Activated CD8-positive, alpha-beta memory T cell treated with anti-CD3 and anti-CD28 coated beads for 36 hours (primary cell): ENCODE results near the gene ADGRE3. TPM values are rescaled to one million over a fixed set of nuclear protein-coding genes. Genes with fewer than 3 reads are reported as not detected.
"Not testable (repeated sequence)": the region's sequence is repeated elsewhere in the genome, so short reads cannot be mapped to it uniquely, and the experiment has no call there.

ENCODE experiments used
- CTCF ChIA-PET: fragments of 350-600 bp; sonication (Branson Sonifier 250); formaldehyde crosslinking; loops from one replicate; lab custom pipeline; 2021; ENCODE audit warnings: antibody characterized with exemption; lab: Charles Lee
- POLR2A ChIA-PET: fragments of 350-600 bp; sonication (Branson Sonifier 250); formaldehyde crosslinking; loops from one replicate; lab custom pipeline; 2021; ENCODE audit warnings: antibody characterized with exemption; lab: Charles Lee
- total RNA-seq, 2 experiments: library from RNA; stranded (reverse); gene quantifications; one replicate each; pipeline ENCODE4 v1.2.3, GENCODE V29; 2021

Gene ADGRE3
- total RNA-seq, 2 experiments from 2014 or later = not detected

GRCh38 chr19:14613399-14614098 is 61.1 kb downstream of the ADGRE3 start:
- POLR2A ChIA-PET = not testable (repeated sequence)
- CTCF ChIA-PET = interaction anchor here (0.7 kb wide), 1 partner anchor 1247 kb away, joined by 3 read pairs; no protein-coding TSS in a partner anchor

- POLR2A ChIA-PET = no interaction called here
- CTCF ChIA-PET = interaction anchor here (0.7 kb wide), 1 partner anchor 1246 kb away, joined by 3 read pairs; no protein-coding TSS in a partner anchor
These were observed 62.0 kb downstream of the ADGRE3 start for GRCh38 chr19:14612657-14613056.

GRCh38 chr19:14612242-14612641 is 62.4 kb downstream of the ADGRE3 start:
- POLR2A ChIA-PET, CTCF ChIA-PET: not testable (repeated sequence)

DNA sequence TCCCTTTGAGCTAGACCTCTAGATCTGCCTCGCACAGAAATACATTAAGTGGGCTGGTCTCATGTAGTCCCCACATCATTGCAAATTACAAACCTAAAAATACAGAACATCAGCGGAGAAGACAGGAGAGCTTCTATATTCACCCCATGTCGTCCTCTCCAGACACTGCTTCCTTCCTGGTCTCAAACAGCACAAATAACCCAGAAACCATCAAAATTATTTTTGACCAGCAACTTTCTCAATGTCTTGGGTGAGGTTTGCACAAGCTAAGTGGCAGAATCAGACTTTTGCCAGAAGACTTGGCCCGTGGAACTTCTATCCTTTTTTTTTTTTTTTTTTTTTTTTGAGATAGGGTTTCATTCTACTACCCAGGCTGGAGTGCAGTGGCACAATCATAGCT is 63.6 kb downstream of the ADGRE3 start:
- CTCF ChIA-PET = no interaction called here
- POLR2A ChIA-PET = interaction anchor here (0.7 kb wide), 1 partner anchor 806 kb away, joined by 4 read pairs; no protein-coding TSS in a partner anchor

- CTCF ChIA-PET = no interaction called here
These were observed 68.0 kb downstream of the ADGRE3 start for GRCh38 chr19:14606627-14607026.

GRCh38 chr19:14603990-14604387 is 70.7 kb downstream of the ADGRE3 start:
- ChIA-PET POLR2A (no interaction called here), CTCF (interaction anchor here (0.6 kb wide), 1 partner anchor 31 kb away, joined by 4 read pairs; no protein-coding TSS in a partner anchor)

More at GRCh38 chr19:14606627-14607026, 68.0 kb downstream of the ADGRE3 start:
- POLR2A ChIA-PET = no interaction called here

DNA sequence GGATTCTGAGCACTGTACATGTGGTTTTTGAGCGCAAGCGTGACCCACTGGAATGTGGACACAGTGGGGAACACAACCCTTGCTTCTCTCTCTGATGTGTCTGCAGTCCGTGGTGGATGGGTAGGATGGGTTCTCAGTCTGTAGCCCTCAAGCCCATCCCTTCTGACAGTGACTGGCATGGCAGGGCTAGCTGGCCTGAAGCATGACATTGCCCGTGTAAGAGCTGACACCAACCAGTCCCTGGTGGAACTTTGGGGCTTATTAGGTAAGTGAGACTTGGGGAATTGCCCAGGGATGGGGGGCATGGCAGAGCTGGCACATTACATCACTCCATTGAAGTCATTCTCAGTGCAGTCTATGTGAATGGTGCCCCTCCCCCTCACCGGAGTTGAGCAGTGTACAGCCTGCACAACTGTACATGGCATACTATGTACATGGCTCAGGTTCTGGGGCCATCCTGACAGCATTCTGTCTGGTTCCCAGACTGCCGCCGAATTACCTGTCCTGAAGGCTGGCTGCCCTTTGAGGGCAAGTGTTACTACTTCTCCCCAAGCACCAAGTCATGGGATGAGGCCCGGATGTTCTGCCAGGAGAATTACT is 75.0 kb downstream of the ADGRE3 start:
- POLR2A ChIA-PET = no interaction called here
- CTCF ChIA-PET = interaction anchor here (0.9 kb wide), 1 partner anchor 43 kb away, joined by 3 read pairs; no protein-coding TSS in a partner anchor

DNA sequence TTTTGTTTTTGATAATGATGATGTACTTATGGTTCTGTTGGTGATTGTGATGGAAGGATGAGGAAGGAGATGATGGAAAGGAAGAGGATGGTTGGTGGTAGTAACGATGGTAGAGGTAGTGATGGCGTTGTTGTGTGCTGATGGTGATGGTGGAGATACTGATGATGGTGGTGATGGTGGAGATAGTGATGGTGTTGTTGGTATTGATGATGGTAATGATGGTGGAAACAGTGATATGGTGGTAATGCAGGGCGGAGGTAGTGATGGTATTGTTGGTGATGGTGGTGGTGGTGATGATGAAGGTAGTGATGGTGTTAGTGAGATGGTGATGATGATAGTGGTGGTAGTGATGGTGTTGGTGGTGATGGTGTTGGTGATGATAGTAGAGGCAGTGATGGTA is 79.1 kb downstream of the ADGRE3 start:
- ChIA-PET CTCF (interaction anchor here (0.6 kb wide), 1 partner anchor 755 kb away, joined by 4 read pairs; no protein-coding TSS in a partner anchor), POLR2A (no interaction called here)

DNA sequence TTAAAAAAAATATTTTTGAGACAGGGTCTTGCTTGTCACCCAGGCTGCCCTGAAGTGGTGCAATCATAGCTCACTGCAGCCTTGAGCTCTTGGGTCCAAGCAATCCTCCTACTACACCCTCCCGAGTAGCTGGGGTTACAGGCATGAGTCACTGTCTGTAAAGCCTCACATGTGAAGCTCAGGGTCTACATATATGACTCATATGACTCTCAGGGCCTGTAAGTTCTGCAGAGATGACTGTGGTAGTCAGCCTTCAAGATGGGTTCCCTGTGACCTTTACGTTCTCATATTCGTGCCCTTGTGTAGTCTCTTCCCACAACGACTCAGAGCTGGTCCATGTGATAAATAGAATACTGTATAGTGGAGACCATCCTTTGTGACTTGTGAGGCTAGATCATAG is 85.2 kb downstream of the ADGRE3 start:
- CTCF ChIA-PET, POLR2A ChIA-PET: not testable (repeated sequence)

DNA sequence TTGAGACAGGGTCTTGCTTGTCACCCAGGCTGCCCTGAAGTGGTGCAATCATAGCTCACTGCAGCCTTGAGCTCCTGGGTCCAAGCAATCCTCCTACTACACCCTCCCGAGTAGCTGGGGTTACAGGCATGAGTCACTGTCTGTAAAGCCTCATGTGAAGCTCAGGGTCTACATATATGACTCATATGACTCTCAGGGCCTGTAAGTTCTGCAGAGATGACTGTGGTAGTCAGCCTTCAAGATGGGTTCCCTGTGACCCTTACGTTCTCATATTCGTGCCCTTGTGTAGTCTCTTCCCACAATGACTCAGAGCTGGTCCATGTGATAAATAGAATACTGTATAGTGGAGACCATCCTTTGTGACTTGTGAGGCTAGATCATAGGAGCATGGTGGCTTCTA is 89.5 kb downstream of the ADGRE3 start:
- CTCF ChIA-PET = interaction anchor here (0.5 kb wide), 1 partner anchor 68 kb away, joined by 3 read pairs; no protein-coding TSS in a partner anchor
- POLR2A ChIA-PET = not testable (repeated sequence)

DNA sequence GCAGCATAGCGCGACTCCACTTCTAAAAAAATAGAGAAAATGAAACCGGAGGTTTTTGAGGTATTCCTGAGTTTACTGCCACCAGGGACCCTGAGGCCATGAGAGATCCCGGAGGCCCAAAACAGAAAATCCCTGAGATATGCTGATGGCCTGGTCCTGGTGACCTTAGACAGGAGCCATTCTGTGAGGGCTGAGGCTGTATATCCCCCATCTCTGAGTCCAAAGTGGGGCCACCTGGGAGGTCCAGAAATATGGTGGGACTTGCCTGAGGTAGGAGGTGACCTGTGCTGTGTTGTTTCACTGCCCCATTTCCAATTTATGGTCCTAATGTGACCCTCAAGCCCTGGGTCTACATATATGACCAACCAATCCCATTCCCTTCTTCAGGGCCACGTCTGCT is 90.3 kb downstream of the ADGRE3 start:
- POLR2A ChIA-PET, CTCF ChIA-PET: not testable (repeated sequence)

DNA sequence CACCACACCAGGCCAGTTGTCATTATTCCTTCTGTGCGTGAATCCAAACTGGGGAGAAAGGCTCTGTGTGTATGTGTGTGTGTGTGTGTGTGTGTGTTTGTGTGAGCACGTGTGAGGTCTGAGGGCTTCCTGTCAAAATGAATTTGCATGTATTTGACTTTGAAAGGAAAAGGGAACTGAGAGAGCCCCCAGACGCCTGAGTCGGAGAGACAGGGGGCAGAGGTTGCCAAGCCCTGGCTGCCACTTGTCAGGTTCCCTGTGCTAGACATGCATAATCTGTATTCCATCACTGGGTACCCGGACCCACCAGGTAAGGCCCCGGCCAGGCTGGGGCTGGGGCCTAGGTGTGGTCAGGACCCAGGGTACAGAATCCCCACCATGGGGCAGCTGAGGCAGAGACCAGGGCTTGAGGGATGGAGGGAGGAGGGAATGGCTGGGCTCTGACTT is 91.7 kb downstream of the ADGRE3 start, which contains the start of gene CLEC17A:
TSS of gene CLEC17A (plus strand) at position 191 of the 447 bp plus-strand sequence. CDS start at position 268, 77 bp downstream.
- ChIA-PET CTCF (no interaction called here), POLR2A (no interaction called here)

DNA sequence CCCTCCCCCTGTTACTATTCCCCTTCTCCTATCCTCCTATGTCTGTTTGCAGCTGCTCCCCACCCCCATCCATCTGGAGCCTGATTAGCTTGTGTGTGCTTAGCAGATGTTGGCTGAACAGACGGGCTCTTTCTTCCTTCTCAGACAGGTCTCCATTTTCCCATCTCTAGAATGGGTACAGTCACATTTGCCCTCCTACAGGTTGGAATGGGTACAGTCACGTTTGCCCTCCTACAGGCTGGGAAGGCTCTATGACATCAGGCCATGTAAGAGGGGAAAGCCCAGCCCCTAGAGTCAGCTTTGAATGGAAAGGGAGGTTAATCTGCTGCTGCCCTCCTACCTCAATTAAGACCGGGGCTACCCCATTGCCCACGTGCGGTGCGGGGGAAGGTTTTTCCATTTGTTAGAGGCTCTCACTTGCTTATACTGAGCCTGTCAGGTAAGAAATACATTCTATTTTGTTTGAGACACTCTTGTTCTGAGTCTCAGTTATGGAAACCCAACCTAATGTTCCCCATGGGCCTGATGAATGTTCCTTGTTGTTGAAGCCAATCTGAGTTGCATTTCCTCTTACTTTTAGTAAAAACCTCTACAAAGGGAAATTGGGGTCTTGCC is 93.9 kb downstream of the ADGRE3 start:
- ChIA-PET POLR2A (no interaction called here), CTCF (interaction anchor here (1.4 kb wide), 1 partner anchor 109 kb away, joined by 4 read pairs; the partner anchor contains the start of gene ZNF333)

DNA sequence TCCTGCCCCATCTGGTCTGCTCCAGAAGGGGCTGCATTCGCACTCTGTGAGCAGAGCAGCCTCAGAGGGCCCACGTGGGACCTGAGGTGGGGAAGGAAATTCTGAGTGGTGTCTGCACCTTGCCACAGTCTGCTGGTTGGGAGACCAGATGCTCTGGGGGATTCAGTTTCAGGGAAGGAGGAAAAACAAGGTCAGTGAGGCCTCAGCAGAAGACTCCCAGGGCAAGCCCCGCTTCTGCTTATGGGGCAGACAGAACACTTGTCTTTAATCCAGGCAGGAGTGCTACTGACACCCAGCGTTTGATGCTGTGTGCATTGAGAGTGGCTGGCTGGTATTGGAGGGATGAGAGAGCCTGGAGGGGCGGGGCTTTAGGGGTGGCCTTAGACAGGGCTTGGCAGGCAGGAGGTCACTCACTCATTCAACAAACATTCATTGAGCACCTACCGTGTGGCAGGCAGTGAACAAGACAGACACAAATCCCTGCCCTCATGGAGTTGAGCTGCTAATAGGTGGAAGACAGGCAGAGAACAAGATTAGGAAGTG is 96.7 kb downstream of the ADGRE3 start:
- POLR2A ChIA-PET = no interaction called here
- CTCF ChIA-PET = interaction anchor here (0.7 to 0.9 kb wide), 2 partner anchors 108 to 1610 kb away, joined by 5 to 7 read pairs; no protein-coding TSS in a partner anchor

DNA sequence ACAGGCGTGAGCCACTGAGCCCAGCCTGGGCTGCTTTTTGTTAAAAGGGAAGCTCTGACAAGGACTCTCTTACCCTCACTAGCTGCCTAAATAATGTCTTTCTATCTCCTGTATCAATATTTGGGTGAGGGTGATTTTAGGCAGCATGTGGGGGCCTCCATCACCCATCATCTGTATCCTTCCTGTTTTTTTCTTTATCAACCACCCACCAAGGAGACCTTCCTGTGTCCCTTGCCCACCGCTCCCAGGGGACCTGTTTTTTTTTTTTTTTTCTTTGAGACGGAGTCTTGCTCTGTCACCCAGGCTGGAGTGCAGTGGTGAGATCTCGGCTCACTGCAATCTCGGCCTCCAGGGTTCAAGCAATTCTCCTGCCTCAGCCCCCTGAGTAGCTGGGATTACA is 97.4 kb downstream of the ADGRE3 start:
- POLR2A ChIA-PET = no interaction called here
- CTCF ChIA-PET = interaction anchor here (0.6 to 0.9 kb wide), 3 partner anchors 23 to 1611 kb away, joined by 3 to 7 read pairs (median 5); no protein-coding TSS in a partner anchor

GRCh38 chr19:14576363-14576762 is 98.3 kb downstream of the ADGRE3 start:
- CTCF ChIA-PET = no interaction called here
- POLR2A ChIA-PET = no interaction called here

DNA sequence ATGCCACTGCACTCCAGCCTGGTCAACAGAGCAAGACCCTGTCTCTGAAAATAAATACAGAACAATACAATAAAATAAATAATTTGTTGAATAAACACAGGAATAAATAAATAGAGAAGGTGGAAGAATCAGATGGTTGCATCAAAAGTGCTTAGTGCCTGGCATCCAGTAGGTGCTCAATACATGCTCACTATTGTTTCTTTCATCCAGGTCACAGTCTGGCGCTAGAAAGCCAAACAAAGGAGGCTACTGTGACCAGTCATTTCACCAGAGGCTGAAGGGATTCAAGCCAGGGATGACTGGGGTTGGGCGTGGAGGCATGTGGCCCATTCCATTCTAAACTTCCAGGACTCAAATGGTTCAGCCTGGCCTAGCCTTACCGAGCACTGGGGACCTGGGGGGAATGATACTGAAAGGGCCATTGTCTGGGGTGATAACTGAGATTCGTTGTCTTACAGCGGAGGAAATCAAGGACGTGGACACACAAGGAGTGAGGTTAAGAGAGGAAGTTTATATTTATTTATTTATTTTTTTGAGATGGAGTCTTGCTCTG is 99.1 kb downstream of the ADGRE3 start:
- POLR2A ChIA-PET = no interaction called here

DNA sequence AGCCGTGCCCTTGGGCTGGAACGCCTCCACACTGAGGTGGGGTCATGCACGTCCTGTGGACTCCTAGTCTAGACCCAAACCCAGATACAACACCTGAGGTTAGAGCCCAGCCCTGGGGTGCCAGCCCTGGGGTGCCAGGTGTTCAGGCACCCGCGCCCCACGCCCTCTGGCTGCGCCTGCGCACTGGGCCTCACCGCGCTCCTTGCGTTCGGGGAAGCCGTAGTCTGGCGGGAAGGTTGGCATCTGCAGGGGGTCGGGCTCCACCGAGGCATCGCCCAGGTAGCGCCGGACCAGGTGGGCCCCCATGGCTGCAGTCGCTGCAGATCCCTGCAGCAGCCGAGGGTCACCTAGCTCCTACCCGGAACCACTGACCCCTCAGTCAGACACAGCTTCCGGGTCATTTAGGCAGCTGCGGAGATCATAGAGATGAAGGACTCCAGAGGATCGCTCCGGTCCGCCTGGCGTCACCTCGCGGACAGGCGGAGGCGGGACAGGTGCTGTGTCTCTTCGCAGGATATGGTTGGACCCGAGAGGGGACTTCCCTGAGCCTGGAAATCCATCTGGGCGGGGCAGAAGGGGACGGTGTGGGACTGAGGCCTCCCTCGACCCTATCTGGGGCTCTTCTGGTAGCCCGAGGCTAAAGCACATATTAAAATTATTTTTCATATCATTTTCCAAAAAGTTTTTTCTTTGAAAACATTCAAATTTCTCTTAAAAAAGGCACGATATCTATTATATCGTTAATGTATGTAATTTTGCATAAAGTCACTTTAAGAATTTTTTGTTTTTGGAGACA is 102.8 kb downstream of the ADGRE3 start, which contains the start of gene NDUFB7:
TSS of gene NDUFB7 (minus strand) at position 372 of the 796 bp plus-strand sequence. CDS start at position 306, 66 bp downstream.
- POLR2A ChIA-PET = interaction anchor here (0.5 to 1.1 kb wide), 3 partner anchors 119 to 764 kb away, joined by 3 read pairs; partner anchors contain the start of gene ZNF333
- CTCF ChIA-PET = interaction anchor here (5.0 kb wide), 1 partner anchor 116 kb away, joined by 111 read pairs; the partner anchor contains the start of gene ZNF333

More for the DNA sequence above, 99.1 kb downstream of the ADGRE3 start:
- CTCF ChIA-PET = interaction anchor here (5.0 kb wide), 1 partner anchor 112 kb away, joined by 111 read pairs; the partner anchor contains the start of gene ZNF333
